Endothelial cell of umbilical vein (primary cell): Measurements from ENCODE around the gene MINDY4. TPM values are rescaled to one million over a fixed set of nuclear protein-coding genes. Genes with fewer than 3 reads are reported as not detected.

Experiments
- BruUV-seq: library from RNA; stranded (reverse); fragments of 400-500 nt; replicated peaks from 2 replicates; lab custom pipeline; 2021; lab: Mats Ljungman, UMichigan
- CTCF ChIA-PET: fragments of 300-600, 350-600 bp; sonication (Branson Sonifier 250); formaldehyde crosslinking; loops from one replicate; lab custom pipeline; 2021; ENCODE audit warnings: antibody characterized with exemption, inconsistent platforms; lab: Charles Lee
- POLR2A ChIA-PET: fragments of 300-600, 350-600 bp; sonication (Branson Sonifier 250); formaldehyde crosslinking; loops from one replicate; lab custom pipeline; 2021; ENCODE audit warnings: antibody characterized with exemption, inconsistent platforms; lab: Charles Lee
- DNase-seq: peaks from one replicate; pipeline ENCODE4 v3.0.0-alpha.2; 2011; ENCODE audit warnings: low read depth, low spot score
- FAIRE-seq: peaks from 2 replicates; lab custom pipeline; 2011; peaks lifted over from hg19 to GRCh38; lab: Jason Lieb, UNC
- H2AFZ ChIP-seq: 2 replicates; pipeline ENCODE4 v1.6.0; 2012; ENCODE audit warnings: low read depth, low read length, control low read depth, inconsistent platforms
- H3K27ac ChIP-seq: 2 replicates; pipeline ENCODE4 v1.5.1; 2011; ENCODE audit warnings: low read depth, mild to moderate bottlenecking, control low read depth, low read length, moderate library complexity; ENCODE audit not compliant: insufficient read depth
- H3K27me3 ChIP-seq, 2 experiments: 2 replicates each; pipeline versions ENCODE4 v1.6.0 to v1.6.1; 2011; ENCODE audit warnings: low read length in 2 of 2, mixed read lengths in 1 of 2; ENCODE audit not compliant: control insufficient read depth in 2 of 2, insufficient read depth in 2 of 2
- H3K36me3 ChIP-seq, 2 experiments: 2 replicates in 1 of 2; 3 replicates in 1 of 2; pipeline ENCODE4 v1.5.1; 2011; ENCODE audit warnings: low read length in 2 of 2, mild to moderate bottlenecking in 1 of 2, moderate library complexity in 1 of 2; ENCODE audit not compliant: control insufficient read depth in 2 of 2, insufficient read depth in 2 of 2; ENCODE audit errors: extremely low read depth in 1 of 2
- H3K4me1 ChIP-seq: 3 replicates; pipeline ENCODE4 v1.5.1; 2011; ENCODE audit warnings: mild to moderate bottlenecking, low read length; ENCODE audit not compliant: control insufficient read depth, insufficient read depth; ENCODE audit errors: extremely low read depth
- H3K4me2 ChIP-seq: 2 replicates; pipeline ENCODE4 v1.6.1; 2011; ENCODE audit warnings: low read length, control low read depth, mixed read lengths; ENCODE audit not compliant: insufficient read depth
- H3K4me3 ChIP-seq, 3 experiments: fragments of 200-600 bp in 1 of 3; sonication (generic), shearing (Covaris generic) in 1 of 3; replicated peaks in 1 of 3; 2 replicates each; pipeline ENCODE4 v1.5.1; 2011 to 2016; ENCODE audit warnings: control low read depth in 3 of 3, low read length in 3 of 3, mild to moderate bottlenecking in 2 of 3, inconsistent platforms in 1 of 3, low read depth in 1 of 3, moderate library complexity in 1 of 3; ENCODE audit not compliant: insufficient read depth in 1 of 3
- H3K79me2 ChIP-seq: 2 replicates; pipeline ENCODE4 v1.6.0; 2012; ENCODE audit warnings: low read length, inconsistent platforms; ENCODE audit not compliant: control insufficient read depth, insufficient read depth
- H3K9ac ChIP-seq: replicated peaks from 2 replicates; pipeline ENCODE3; 2011; ENCODE audit warnings: low read length, control low read depth; ENCODE audit not compliant: insufficient read depth; ENCODE audit errors: extremely low read depth
- H3K9me1 ChIP-seq: replicated peaks from 3 replicates; pipeline ENCODE4 v1.6.0; 2011; ENCODE audit warnings: mild to moderate bottlenecking, low read length; ENCODE audit not compliant: control insufficient read depth, insufficient read depth; ENCODE audit errors: extremely low read depth
- H3K9me3 ChIP-seq: replicated peaks from 2 replicates; pipeline ENCODE4 v1.5.1; 2012; ENCODE audit warnings: low read length, inconsistent platforms; ENCODE audit not compliant: control insufficient read depth, insufficient read depth
- H4K20me1 ChIP-seq: replicated peaks from 2 replicates; pipeline ENCODE3; 2011; ENCODE audit warnings: mild to moderate bottlenecking, low read length; ENCODE audit not compliant: control insufficient read depth, insufficient read depth; ENCODE audit errors: extremely low read depth
- CTCF ChIP-seq, 2 donors: IDR thresholded peaks; 1 replicate in 1 of 2; 2 replicates in 1 of 2; pipeline ENCODE4 v1.5.1; 2011; ENCODE audit warnings: low read length in 2 of 2, mild to moderate bottlenecking in 2 of 2, moderate library complexity in 2 of 2, control low read depth in 1 of 2, inconsistent platforms in 1 of 2, low read depth in 1 of 2; ENCODE audit not compliant: insufficient read depth in 1 of 2; ENCODE audit errors: extremely low read depth in 1 of 2
- EZH2 ChIP-seq: IDR thresholded peaks from 2 replicates; pipeline ENCODE4 v1.6.1; 2012; ENCODE audit warnings: borderline replicate concordance, low read depth, mild to moderate bottlenecking, moderate library complexity, low read length, inconsistent platforms; ENCODE audit not compliant: severe bottlenecking
- FOS ChIP-seq: IDR thresholded peaks from 2 replicates; pipeline ENCODE4 v1.6.1; 2011; ENCODE audit warnings: mild to moderate bottlenecking, low read length, moderate library complexity, borderline replicate concordance; ENCODE audit not compliant: insufficient read depth
- GATA2 ChIP-seq: IDR thresholded peaks from 2 replicates; pipeline ENCODE4 v1.7.0; 2011; ENCODE audit warnings: low read depth, mild to moderate bottlenecking, moderate library complexity, mixed read lengths, low read length; ENCODE audit not compliant: insufficient read length, insufficient read depth
- JUN ChIP-seq: IDR thresholded peaks from 2 replicates; pipeline ENCODE4 v1.6.1; 2011; ENCODE audit warnings: borderline replicate concordance, low read depth; ENCODE audit not compliant: insufficient read length, insufficient read depth
- MAX ChIP-seq: IDR thresholded peaks from 2 replicates; pipeline ENCODE4 v1.6.1; 2011; ENCODE audit not compliant: insufficient read depth, insufficient read length
- MYC ChIP-seq: IDR thresholded peaks from one replicate; pipeline ENCODE4 v1.6.1; 2011; ENCODE audit warnings: mild to moderate bottlenecking, low read depth, low read length
- POLR2A ChIP-seq: IDR thresholded peaks from 2 replicates; pipeline ENCODE4 v1.6.1; 2012; ENCODE audit warnings: low read depth, mild to moderate bottlenecking, control low read depth, low read length
- POLR2AphosphoS5 ChIP-seq: IDR thresholded peaks from 2 replicates; pipeline ENCODE4 v1.6.1; 2012; ENCODE audit warnings: low read depth, mild to moderate bottlenecking, control low read depth, low read length, moderate library complexity; ENCODE audit not compliant: insufficient read depth
- dilution Hi-C: fragments of 300-500 bp; cut with MboI; formaldehyde crosslinking; loops from one replicate; pipeline ENCODE4 v1.15.0; 2019; ENCODE audit warnings: low sequenced_read_pairs; ENCODE audit not compliant: extremely low pct_ligation_motif_present
- intact Hi-C: fragments of 100-400 bp; cut with micrococcal nuclease; formaldehyde crosslinking; loops from one replicate; pipeline ENCODE4 v1.10.0; 2022
- polyA plus RNA-seq, 4 experiments: library from polyadenylated mRNA; depleted of rRNA in 3 of 4; stranded (reverse) in 3 of 4; unstranded in 1 of 4; fragments of >200 nt; gene quantifications; 2 replicates each; pipeline versions ENCODE4 v1.2.1 to v1.2.3, GENCODE V29; 2011 to 2012; ENCODE audit warnings: missing spikeins in 1 of 4
- total RNA-seq: library from RNA; stranded (reverse); gene quantifications from 2 replicates; pipeline ENCODE4 v1.2.3, GENCODE V29; 2021

MINDY4 gene
- total and polyA plus RNA-seq, 2 donors (not counting 3 experiments of a cell fraction or from before 2014, with no cell fraction given), result 2.2 to 4.7 TPM

GRCh38 chr7:30933124-30933974, 162.1 kb downstream of the MINDY4 start:
- dilution Hi-C loops, result no loop called here
- CTCF ChIA-PET, result interaction anchor here (0.9 to 2.4 kb wide), 5 partner anchors 10 to 189 kb away, joined by 3 to 15 read pairs (median 4); no protein-coding TSS in a partner anchor

GRCh38 chr7:30934225-30934624, 163.0 kb downstream of the MINDY4 start:
- H3K9me3 ChIP-seq, result no peaks in the 10 kb centered on the region
- BruUV-seq, result no TSS peak
- no peak for TF ChIP-seq FOS
- TF ChIP-seq GATA2, result no peak
- TF ChIP-seq MAX, result no peak
- no peak for TF ChIP-seq POLR2AphosphoS5
- TF ChIP-seq JUN, result no peak
- no peak for TF ChIP-seq CTCF (IDR thresholded peaks at IDR 0.05; ENCODE audit: extremely low read depth in 1 of 2, insufficient read depth in 1 of 2, low read depth in 1 of 2, low read length in 2 of 2)
- TF ChIP-seq EZH2, result no peak
- TF ChIP-seq MYC, result no peak
- no peak for TF ChIP-seq POLR2A
- H3K4me1 ChIP-seq, result no peaks in the 10 kb centered on the region
- H3K4me3 ChIP-seq, result no peak overlapping the region
- dilution Hi-C loops (no loop called here), intact Hi-C loops (no loop called here)
- H3K9ac ChIP-seq, result no peak overlapping the region
- H2AFZ ChIP-seq, result no peak overlapping the region
- no peaks in the 10 kb centered on the region for H3K9me1 ChIP-seq
- no peak overlapping the region for H3K27ac ChIP-seq
- peaks cover 7 to 17% of the 10 kb centered on the region in 2 experiments for H3K27me3 ChIP-seq
- no peaks in the 10 kb centered on the region for H4K20me1 ChIP-seq
- no peaks in the 10 kb centered on the region for H3K36me3 ChIP-seq
- H3K4me2 ChIP-seq, result no peak overlapping the region
- H3K79me2 ChIP-seq, result no peaks in the 10 kb centered on the region
- DNase-seq (no peak), FAIRE-seq (no peak)
- POLR2A ChIA-PET, result no interaction called here
- CTCF ChIA-PET, result interaction anchor here (0.8 to 3.3 kb wide), 8 partner anchors 12 to 188 kb away, joined by 3 to 15 read pairs (median 5); no protein-coding TSS in a partner anchor

More at GRCh38 chr7:30933124-30933974, 162.1 kb downstream of the MINDY4 start:
- no peak overlapping the region for H2AFZ ChIP-seq
- no peaks in the 10 kb centered on the region for H3K79me2 ChIP-seq
- no peak for DNase-seq
- no peaks in the 10 kb centered on the region for H3K36me3 ChIP-seq
- H3K9me1 ChIP-seq, result no peaks in the 10 kb centered on the region
- FAIRE-seq, result no peak
- no peak overlapping the region for H3K27ac ChIP-seq
- intact Hi-C loops, result no loop called here
- H3K9ac ChIP-seq, result no peak overlapping the region
- BruUV-seq, result no TSS peak
- H3K4me1 ChIP-seq, result no peaks in the 10 kb centered on the region
- H3K27me3 ChIP-seq, result peaks cover 7 to 15% of the 10 kb centered on the region in 2 experiments
- POLR2A ChIA-PET, result no interaction called here
- no peaks in the 10 kb centered on the region for H3K9me3 ChIP-seq
- no peaks in the 10 kb centered on the region for H4K20me1 ChIP-seq
- TF ChIP-seq GATA2 (no peak), POLR2AphosphoS5 (no peak), POLR2A (no peak), MAX (no peak)
- H3K4me3 ChIP-seq, result no peak overlapping the region
- no peak overlapping the region for H3K4me2 ChIP-seq
